Neural cell (in vitro differentiated cells): ENCODE results near the gene TAX1BP3. TPM values are rescaled to one million over a fixed set of nuclear protein-coding genes. Genes with fewer than 3 reads are reported as not detected.

Source experiments
- H2AFZ ChIP-seq: fragments of 200-600, 300-800 bp; sonication (generic), shearing (Covaris generic); 2 replicates; pipeline ENCODE4 v1.6.0; 2014; ENCODE audit warnings: low read depth, mild to moderate bottlenecking, antibody characterized with exemption, low read length, moderate library complexity
- H3F3A ChIP-seq: fragments of 200-600 bp; shearing (Covaris generic); 2 replicates; pipeline ENCODE4 v1.6.1; 2016; ENCODE audit warnings: mild to moderate bottlenecking, moderate library complexity, mixed read lengths, antibody characterized with exemption, low read length; ENCODE audit not compliant: insufficient read depth, poor library complexity, severe bottlenecking
- H3K27ac ChIP-seq: fragments of 200-600, 300-800 bp; sonication (generic), shearing (Covaris generic); 2 replicates; pipeline ENCODE4 v1.5.1; 2014; ENCODE audit warnings: mild to moderate bottlenecking, low read length, moderate library complexity
- H3K27me3 ChIP-seq: fragments of 300-800, 200-600 bp; sonication (generic), shearing (Covaris generic); 2 replicates; pipeline ENCODE4 v1.6.0; 2014; ENCODE audit warnings: mild to moderate bottlenecking, low read depth, low read length, moderate library complexity; ENCODE audit not compliant: insufficient read depth
- H3K36me3 ChIP-seq: fragments of 300-800, 200-600 bp; sonication (generic), shearing (Covaris generic); 2 replicates; pipeline ENCODE4 v1.5.1; 2014; ENCODE audit warnings: mild to moderate bottlenecking, antibody characterized with exemption, low read length, moderate library complexity; ENCODE audit not compliant: insufficient read depth
- H3K4me2 ChIP-seq: fragments of 300-800, 200-600 bp; sonication (generic), shearing (Covaris generic); 2 replicates; pipeline ENCODE4 v1.6.0; 2014; ENCODE audit warnings: mild to moderate bottlenecking, low read length
- H3K4me3 ChIP-seq: fragments of 300-800, 200-600 bp; sonication (generic), shearing (Covaris generic); 2 replicates; pipeline ENCODE4 v1.5.1; 2014; ENCODE audit warnings: mild to moderate bottlenecking, low read length, moderate library complexity
- H3K79me2 ChIP-seq: fragments of 200-600 bp; shearing (Covaris generic); replicated peaks from 2 replicates; pipeline ENCODE4 v1.6.0; 2014; ENCODE audit warnings: mild to moderate bottlenecking, low read length, moderate library complexity; ENCODE audit not compliant: insufficient read depth
- H3K9ac ChIP-seq: fragments of 300-800, 200-600 bp; sonication (generic), shearing (Covaris generic); 2 replicates; pipeline ENCODE4 v1.6.1; 2016; ENCODE audit warnings: mild to moderate bottlenecking, low read length, mixed read lengths
- H3K9me2 ChIP-seq: fragments of 200-600 bp; shearing (Covaris generic); 2 replicates; pipeline ENCODE4 v1.6.1; 2016; ENCODE audit warnings: mild to moderate bottlenecking, low read length, mixed read lengths; ENCODE audit not compliant: insufficient read depth
- H3K9me3 ChIP-seq: fragments of 200-600, 300-800 bp; sonication (generic), shearing (Covaris generic); 2 replicates; pipeline ENCODE4 v1.6.1; 2016; ENCODE audit warnings: mild to moderate bottlenecking, mixed run types, low read length, moderate library complexity, mixed read lengths
- H4K20me1 ChIP-seq: fragments of 200-600 bp; shearing (Covaris generic); 2 replicates; pipeline ENCODE4 v1.6.1; 2016; ENCODE audit warnings: mild to moderate bottlenecking, mixed run types; ENCODE audit not compliant: insufficient read depth
- EP300 ChIP-seq: fragments of 450-650 bp; conservative IDR thresholded peaks from 2 replicates; pipeline ENCODE4 v1.6.1; 2014; ENCODE audit warnings: antibody characterized with exemption, mild to moderate bottlenecking, moderate library complexity; ENCODE audit not compliant: poor library complexity, severe bottlenecking
- EZH2 ChIP-seq: fragments of 200-600, 300-800 bp; shearing (Covaris generic), sonication (generic); IDR thresholded peaks from 2 replicates; pipeline ENCODE4 v1.6.1; 2014; ENCODE audit warnings: antibody characterized with exemption, low read length, borderline replicate concordance, mild to moderate bottlenecking; ENCODE audit not compliant: insufficient read depth, poor library complexity, severe bottlenecking
- MXI1 ChIP-seq: fragments of 450-650 bp; conservative IDR thresholded peaks from 2 replicates; pipeline ENCODE4 v1.6.1; 2014; ENCODE audit warnings: antibody characterized with exemption, mild to moderate bottlenecking; ENCODE audit not compliant: poor library complexity, severe bottlenecking
- POLR2AphosphoS5 ChIP-seq: IDR thresholded peaks from 2 replicates; pipeline ENCODE4 v1.6.1; 2012
- RAD21 ChIP-seq: fragments of 450-650 bp; conservative IDR thresholded peaks from 2 replicates; pipeline ENCODE4 v1.6.1; 2014; ENCODE audit warnings: antibody characterized with exemption, mild to moderate bottlenecking, moderate library complexity
- SMC3 ChIP-seq: fragments of 450-650 bp; conservative IDR thresholded peaks from 2 replicates; pipeline ENCODE4 v1.6.1; 2014; ENCODE audit warnings: antibody characterized with exemption, mild to moderate bottlenecking, moderate library complexity; ENCODE audit not compliant: poor library complexity
- TAF1 ChIP-seq: IDR thresholded peaks from 2 replicates; pipeline ENCODE4 v1.6.1; 2012; ENCODE audit warnings: low read depth
- polyA plus RNA-seq: library from polyadenylated mRNA; depleted of rRNA; stranded (reverse); fragments of >200 nt; gene quantifications from 2 replicates; pipeline ENCODE4 v1.2.3, GENCODE V29; 2014
- TF ChIP-seq, protein P1 (sequence below): IDR thresholded peaks from 2 replicates; pipeline ENCODE4 v1.6.1; 2012; ENCODE audit warnings: borderline replicate concordance
- TF ChIP-seq, protein P2 (sequence below): fragments of 450-650 bp; IDR thresholded peaks from 2 replicates; pipeline ENCODE4 v1.5.1; 2014; ENCODE audit warnings: antibody characterized with exemption, mild to moderate bottlenecking, moderate library complexity; ENCODE audit not compliant: poor library complexity, severe bottlenecking

Gene TAX1BP3
- polyA plus RNA-seq, 1 donor from 2014 or later: 79.2 TPM

DNA sequence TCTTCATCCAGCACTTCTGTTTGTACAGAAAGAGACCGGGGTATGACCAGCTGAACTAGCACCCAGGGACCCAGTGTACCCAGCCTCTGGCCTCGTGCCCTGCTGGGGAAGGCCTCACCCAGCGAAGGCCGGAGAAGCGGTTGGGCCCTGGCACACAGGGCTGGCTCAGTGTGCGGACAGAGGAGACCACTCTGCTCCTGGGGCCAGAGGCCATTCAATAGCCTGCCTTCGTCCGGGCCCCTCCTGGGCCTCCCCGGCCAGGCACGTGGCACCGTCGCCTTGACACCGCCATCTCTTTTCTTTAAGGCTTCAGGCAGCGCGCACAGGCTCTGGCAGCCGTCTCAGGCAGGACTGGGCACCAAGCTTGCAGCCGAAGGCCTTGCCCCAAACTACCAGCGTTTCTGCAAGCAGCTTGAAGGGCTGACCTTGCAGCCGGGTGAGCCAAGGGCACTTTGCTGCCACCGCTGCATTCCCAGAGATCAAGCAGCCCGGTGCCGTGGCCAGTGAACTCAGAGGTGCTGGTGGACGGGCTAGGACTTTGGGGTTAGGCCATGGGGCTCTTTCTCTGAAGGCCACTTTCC lies 8.0 kb downstream of the TAX1BP3 start:
- Histone ChIP-seq H3K27me3 (no peaks in the 10 kb centered on the region), H4K20me1 (no peaks in the 10 kb centered on the region), H3K79me2 (no peaks in the 10 kb centered on the region), H3K27ac (no peak overlapping the region), H3K36me3 (no peaks in the 10 kb centered on the region), H3K9me2 (no peaks in the 10 kb centered on the region), H3F3A (no peaks in the 10 kb centered on the region), H2AFZ (no peak overlapping the region), H3K4me3 (no peak overlapping the region), H3K9ac (no peak overlapping the region), H3K9me3 (no peaks in the 10 kb centered on the region), H3K4me2 (no peak overlapping the region)
- TF ChIP-seq TAF1 (no peak), EZH2 (no peak), RAD21 (no peak), SMC3 (no peak), MXI1 (no peak), EP300 (no peak), POLR2AphosphoS5 (no peak)
- TF ChIP-seq, protein P1, sequence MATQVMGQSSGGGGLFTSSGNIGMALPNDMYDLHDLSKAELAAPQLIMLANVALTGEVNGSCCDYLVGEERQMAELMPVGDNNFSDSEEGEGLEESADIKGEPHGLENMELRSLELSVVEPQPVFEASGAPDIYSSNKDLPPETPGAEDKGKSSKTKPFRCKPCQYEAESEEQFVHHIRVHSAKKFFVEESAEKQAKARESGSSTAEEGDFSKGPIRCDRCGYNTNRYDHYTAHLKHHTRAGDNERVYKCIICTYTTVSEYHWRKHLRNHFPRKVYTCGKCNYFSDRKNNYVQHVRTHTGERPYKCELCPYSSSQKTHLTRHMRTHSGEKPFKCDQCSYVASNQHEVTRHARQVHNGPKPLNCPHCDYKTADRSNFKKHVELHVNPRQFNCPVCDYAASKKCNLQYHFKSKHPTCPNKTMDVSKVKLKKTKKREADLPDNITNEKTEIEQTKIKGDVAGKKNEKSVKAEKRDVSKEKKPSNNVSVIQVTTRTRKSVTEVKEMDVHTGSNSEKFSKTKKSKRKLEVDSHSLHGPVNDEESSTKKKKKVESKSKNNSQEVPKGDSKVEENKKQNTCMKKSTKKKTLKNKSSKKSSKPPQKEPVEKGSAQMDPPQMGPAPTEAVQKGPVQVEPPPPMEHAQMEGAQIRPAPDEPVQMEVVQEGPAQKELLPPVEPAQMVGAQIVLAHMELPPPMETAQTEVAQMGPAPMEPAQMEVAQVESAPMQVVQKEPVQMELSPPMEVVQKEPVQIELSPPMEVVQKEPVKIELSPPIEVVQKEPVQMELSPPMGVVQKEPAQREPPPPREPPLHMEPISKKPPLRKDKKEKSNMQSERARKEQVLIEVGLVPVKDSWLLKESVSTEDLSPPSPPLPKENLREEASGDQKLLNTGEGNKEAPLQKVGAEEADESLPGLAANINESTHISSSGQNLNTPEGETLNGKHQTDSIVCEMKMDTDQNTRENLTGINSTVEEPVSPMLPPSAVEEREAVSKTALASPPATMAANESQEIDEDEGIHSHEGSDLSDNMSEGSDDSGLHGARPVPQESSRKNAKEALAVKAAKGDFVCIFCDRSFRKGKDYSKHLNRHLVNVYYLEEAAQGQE: no peak
- TF ChIP-seq, protein P2, sequence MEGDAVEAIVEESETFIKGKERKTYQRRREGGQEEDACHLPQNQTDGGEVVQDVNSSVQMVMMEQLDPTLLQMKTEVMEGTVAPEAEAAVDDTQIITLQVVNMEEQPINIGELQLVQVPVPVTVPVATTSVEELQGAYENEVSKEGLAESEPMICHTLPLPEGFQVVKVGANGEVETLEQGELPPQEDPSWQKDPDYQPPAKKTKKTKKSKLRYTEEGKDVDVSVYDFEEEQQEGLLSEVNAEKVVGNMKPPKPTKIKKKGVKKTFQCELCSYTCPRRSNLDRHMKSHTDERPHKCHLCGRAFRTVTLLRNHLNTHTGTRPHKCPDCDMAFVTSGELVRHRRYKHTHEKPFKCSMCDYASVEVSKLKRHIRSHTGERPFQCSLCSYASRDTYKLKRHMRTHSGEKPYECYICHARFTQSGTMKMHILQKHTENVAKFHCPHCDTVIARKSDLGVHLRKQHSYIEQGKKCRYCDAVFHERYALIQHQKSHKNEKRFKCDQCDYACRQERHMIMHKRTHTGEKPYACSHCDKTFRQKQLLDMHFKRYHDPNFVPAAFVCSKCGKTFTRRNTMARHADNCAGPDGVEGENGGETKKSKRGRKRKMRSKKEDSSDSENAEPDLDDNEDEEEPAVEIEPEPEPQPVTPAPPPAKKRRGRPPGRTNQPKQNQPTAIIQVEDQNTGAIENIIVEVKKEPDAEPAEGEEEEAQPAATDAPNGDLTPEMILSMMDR: no peak

DNA sequence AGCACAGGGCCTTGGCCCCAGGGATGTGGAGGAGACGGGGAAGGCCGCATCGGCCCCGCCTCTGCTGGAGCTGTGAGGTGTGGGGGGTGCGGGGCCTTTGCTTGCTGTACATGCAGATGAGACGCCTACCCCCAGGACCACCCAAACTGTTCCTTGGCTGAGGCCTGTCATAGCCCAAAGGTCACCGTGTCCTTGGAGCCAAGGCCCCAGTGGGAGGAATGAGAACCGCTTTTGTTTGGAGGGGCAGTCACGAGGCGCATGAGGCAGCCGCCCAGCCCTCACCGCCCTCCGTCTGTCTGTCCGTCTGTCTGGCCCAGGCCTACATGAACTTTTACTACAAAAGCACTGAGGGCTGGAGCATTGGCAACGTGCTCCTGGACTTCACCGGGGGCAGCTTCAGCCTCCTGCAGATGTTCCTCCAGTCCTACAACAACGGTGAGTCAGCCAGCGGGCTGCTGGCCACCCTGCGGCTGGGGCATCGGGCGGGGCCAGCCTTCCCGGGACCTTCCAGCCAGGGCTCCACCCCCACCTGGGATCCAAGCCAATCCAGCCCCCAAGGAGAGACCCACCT lies 8.8 kb downstream of the TAX1BP3 start:
- Histone ChIP-seq H3K9ac (no peak overlapping the region), H4K20me1 (no peaks in the 10 kb centered on the region), H3K4me3 (no peak overlapping the region), H2AFZ (no peak overlapping the region), H3F3A (no peaks in the 10 kb centered on the region), H3K9me2 (no peaks in the 10 kb centered on the region), H3K4me2 (no peak overlapping the region), H3K27me3 (no peaks in the 10 kb centered on the region), H3K27ac (no peak overlapping the region), H3K36me3 (no peaks in the 10 kb centered on the region), H3K79me2 (no peaks in the 10 kb centered on the region), H3K9me3 (no peaks in the 10 kb centered on the region)
- TF ChIP-seq SMC3: no peak
- TF ChIP-seq POLR2AphosphoS5: no peak
- TF ChIP-seq, protein P2: no peak
- TF ChIP-seq EZH2: no peak
- TF ChIP-seq TAF1: no peak
- TF ChIP-seq, protein P1: no peak
- no peak for TF ChIP-seq EP300
- no peak for TF ChIP-seq MXI1
- TF ChIP-seq RAD21: no peak
